Mucosa of descending colon (tissue), 3 donors: ENCODE measurements around the gene KRT36. TPM values are rescaled to one million over a fixed set of nuclear protein-coding genes. Genes with fewer than 3 reads are reported as not detected.

ENCODE experiments used
- ATAC-seq: fragments of 200-7000 bp; cut with Tn5 transposase; one replicate; pipeline ENCODE4 v1.9.1; 2020; ENCODE audit warnings: mild to moderate bottlenecking, moderate library complexity
- DNase-seq, 3 donors: peaks; one replicate each; pipeline ENCODE4 v3.0.0-alpha.2; 2020
- H3K36me3 ChIP-seq: fragments of 200-600 bp; one replicate; pipeline ENCODE4 v1.8.0; 2021; ENCODE audit warnings: low read depth, mild to moderate bottlenecking
- H3K4me1 ChIP-seq: fragments of 200-600 bp; one replicate; pipeline ENCODE4 v1.8.0; 2021; ENCODE audit warnings: low read depth, mild to moderate bottlenecking
- H3K4me3 ChIP-seq: fragments of 200-600 bp; one replicate; pipeline ENCODE4 v1.8.0; 2021; ENCODE audit warnings: mild to moderate bottlenecking
- H3K9me3 ChIP-seq: fragments of 200-600 bp; one replicate; pipeline ENCODE4 v1.8.0; 2021; ENCODE audit warnings: mild to moderate bottlenecking
- intact Hi-C, 2 donors: fragments of 100-400 bp; cut with DNase I in 1 of 2; cut with micrococcal nuclease in 1 of 2; formaldehyde crosslinking; loops; one replicate each; pipeline versions ENCODE4 v1.11.0 to v1.11.1; 2022; cut with DNase I, micrococcal nuclease
- total RNA-seq, 3 donors: library from RNA; stranded (reverse); fragmentation: NEBNext Ultra II Directional in 2 of 3; extraction: Animal tissue kit (Norgen Biotek cat#: 25700) in 2 of 3; gene quantifications; one replicate each; pipeline versions ENCODE4 v1.2.1 to v1.2.4, GENCODE V29; 2021 to 2023
- TF ChIP-seq, protein P1 (sequence below): fragments of 200-600 bp; IDR thresholded peaks from one replicate; pipeline ENCODE4 v1.8.0; 2022; ENCODE audit warnings: antibody characterized with exemption, mild to moderate bottlenecking
- donor health status: DM: no; HTN: no; CAD: no; lungs with moderate emphysema.
- donor health status: DM: no; HTN: no; CAD: no.
- donor health status: DM: no; HTN: yes; CAD: no.

Gene KRT36
- total RNA-seq, 3 donors from 2014 or later = not detected

GRCh38 chr17:41504246-41504977 is 14.7 kb upstream of the KRT36 start:
- intact Hi-C loops = no loop called here
- no peak for DNase-seq
- TF ChIP-seq, protein P1, sequence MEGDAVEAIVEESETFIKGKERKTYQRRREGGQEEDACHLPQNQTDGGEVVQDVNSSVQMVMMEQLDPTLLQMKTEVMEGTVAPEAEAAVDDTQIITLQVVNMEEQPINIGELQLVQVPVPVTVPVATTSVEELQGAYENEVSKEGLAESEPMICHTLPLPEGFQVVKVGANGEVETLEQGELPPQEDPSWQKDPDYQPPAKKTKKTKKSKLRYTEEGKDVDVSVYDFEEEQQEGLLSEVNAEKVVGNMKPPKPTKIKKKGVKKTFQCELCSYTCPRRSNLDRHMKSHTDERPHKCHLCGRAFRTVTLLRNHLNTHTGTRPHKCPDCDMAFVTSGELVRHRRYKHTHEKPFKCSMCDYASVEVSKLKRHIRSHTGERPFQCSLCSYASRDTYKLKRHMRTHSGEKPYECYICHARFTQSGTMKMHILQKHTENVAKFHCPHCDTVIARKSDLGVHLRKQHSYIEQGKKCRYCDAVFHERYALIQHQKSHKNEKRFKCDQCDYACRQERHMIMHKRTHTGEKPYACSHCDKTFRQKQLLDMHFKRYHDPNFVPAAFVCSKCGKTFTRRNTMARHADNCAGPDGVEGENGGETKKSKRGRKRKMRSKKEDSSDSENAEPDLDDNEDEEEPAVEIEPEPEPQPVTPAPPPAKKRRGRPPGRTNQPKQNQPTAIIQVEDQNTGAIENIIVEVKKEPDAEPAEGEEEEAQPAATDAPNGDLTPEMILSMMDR = no peak
- ATAC-seq = no peak
- Histone ChIP-seq H3K36me3 (no peaks in the 10 kb centered on the region), H3K4me1 (no peaks in the 10 kb centered on the region), H3K9me3 (no peaks in the 10 kb centered on the region), H3K4me3 (no peak overlapping the region)

DNA sequence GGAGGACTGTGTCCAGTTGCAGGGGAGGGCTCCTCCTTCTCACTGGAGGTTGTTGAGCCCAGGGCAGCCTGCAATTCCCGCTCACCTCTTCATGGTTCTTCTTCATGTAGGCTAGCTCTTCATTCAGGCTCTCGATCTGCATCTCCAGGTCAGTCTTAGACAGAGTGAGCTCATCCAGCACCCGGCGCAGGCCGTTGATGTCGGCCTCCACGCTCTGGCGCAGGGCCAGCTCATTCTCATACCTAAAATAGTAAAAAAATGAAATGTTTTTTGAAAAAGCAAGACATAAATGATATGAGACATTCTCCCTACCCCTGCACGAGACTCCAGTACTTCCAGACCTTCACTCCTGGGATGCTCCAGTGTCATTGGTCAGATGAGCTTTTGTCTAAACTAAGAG is 13.5 kb upstream of the KRT36 start:
- Histone ChIP-seq H3K4me1 (no peaks in the 10 kb centered on the region), H3K9me3 (no peaks in the 10 kb centered on the region), H3K36me3 (no peaks in the 10 kb centered on the region), H3K4me3 (no peak overlapping the region)
- ATAC-seq (no peak), DNase-seq (no peak)
- intact Hi-C loops = no loop called here
- TF ChIP-seq, protein P1 = no peak

- H3K4me1 ChIP-seq = no peaks in the 10 kb centered on the region
- DNase-seq (no peak), ATAC-seq (peak; percentile 49)
- H3K9me3 ChIP-seq = no peaks in the 10 kb centered on the region
- H3K36me3 ChIP-seq = no peaks in the 10 kb centered on the region
- intact Hi-C loops = no loop called here
- TF ChIP-seq, protein P1 = no peak
- H3K4me3 ChIP-seq = no peak overlapping the region
Observed at GRCh38 chr17:41500131-41500911, 10.6 kb upstream of the KRT36 start.

DNA sequence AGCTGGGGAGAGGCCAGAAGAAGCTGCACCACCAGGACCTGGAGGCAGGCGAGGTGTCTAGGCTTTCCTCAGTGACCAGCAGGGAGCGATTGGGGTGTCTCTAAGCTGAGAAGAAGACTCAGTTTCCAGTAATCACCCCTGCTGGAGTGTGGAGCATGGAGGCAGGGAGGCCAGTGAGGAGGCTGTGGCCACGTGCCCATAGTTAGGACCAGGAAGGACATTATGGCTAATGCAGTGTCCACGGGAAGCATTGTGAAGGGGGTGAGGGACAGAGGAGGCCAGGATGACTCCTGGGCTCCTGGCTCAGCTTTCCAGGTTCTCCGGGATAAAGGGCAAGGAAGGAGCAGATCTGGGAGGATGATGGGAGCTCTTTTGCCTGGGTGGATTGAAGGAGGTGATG is 10.0 kb upstream of the KRT36 start:
- intact Hi-C loops = no loop called here
- no peaks in the 10 kb centered on the region for H3K4me1 ChIP-seq
- DNase-seq (no peak), ATAC-seq (no peak)
- TF ChIP-seq, protein P1 = no peak
- no peak overlapping the region for H3K4me3 ChIP-seq
- no peaks in the 10 kb centered on the region for H3K36me3 ChIP-seq
- H3K9me3 ChIP-seq = no peaks in the 10 kb centered on the region

DNA sequence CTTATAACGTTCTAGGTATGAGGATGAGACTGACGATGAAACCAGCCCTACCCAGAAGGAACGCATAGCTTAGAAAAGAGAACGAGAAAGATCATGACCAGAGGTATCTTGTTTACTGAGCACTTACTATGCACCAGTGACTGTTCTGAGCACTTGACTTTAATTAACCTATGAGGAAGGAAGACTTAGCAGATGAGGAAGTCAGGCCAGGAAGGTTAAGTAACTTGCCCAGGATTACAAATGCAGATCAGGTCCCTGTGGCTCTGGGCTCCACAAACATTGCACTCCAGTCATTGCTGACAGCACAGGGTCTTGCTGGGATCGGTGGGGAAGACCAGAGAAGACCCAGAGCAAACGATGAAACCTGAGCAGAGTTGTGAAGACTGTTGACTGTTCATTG is 8.6 kb upstream of the KRT36 start:
- Histone ChIP-seq H3K36me3 (no peaks in the 10 kb centered on the region), H3K4me3 (no peak overlapping the region), H3K4me1 (no peaks in the 10 kb centered on the region), H3K9me3 (no peaks in the 10 kb centered on the region)
- DNase-seq (no peak), ATAC-seq (peak; percentile 32)
- TF ChIP-seq, protein P1 = no peak
- intact Hi-C loops = no loop called here
